Spleen (tissue), 11 donors: ENCODE results near the gene DCTN3. TPM values are rescaled to one million over a fixed set of nuclear protein-coding genes. Genes with fewer than 3 reads are reported as not detected.

ENCODE experiments used
- DNase-seq: peaks from one replicate; pipeline ENCODE4 v3.0.0-alpha.2; 2020
- H3K27ac ChIP-seq, 8 donors: fragments of 200-600 bp; sonication (generic) in 7 of 8; 1 replicate in 4 of 8; 2 replicates in 4 of 8; pipeline versions ENCODE4 v1.5.0 to v1.8.0; 2016 to 2021; ENCODE audit warnings: inconsistent platforms in 4 of 8, mild to moderate bottlenecking in 4 of 8, moderate library complexity in 1 of 8
- H3K27me3 ChIP-seq, 7 donors: fragments of 200-600 bp; sonication (generic) in 6 of 7; replicated peaks in 1 of 7; 1 replicate in 4 of 7; 2 replicates in 3 of 7; pipeline versions ENCODE4 v1.5.0 to v1.8.0; 2016 to 2021; ENCODE audit warnings: inconsistent platforms in 3 of 7, mild to moderate bottlenecking in 1 of 7
- H3K36me3 ChIP-seq, 6 donors: fragments of 200-600 bp; sonication (generic) in 5 of 6; 1 replicate in 4 of 6; 2 replicates in 2 of 6; pipeline versions ENCODE4 v1.5.0 to v1.8.0; 2016 to 2021; ENCODE audit warnings: inconsistent platforms in 2 of 6
- H3K4me1 ChIP-seq, 6 donors: fragments of 200-600 bp; sonication (generic) in 5 of 6; 1 replicate in 3 of 6; 2 replicates in 3 of 6; pipeline versions ENCODE4 v1.5.0 to v1.8.0; 2016 to 2021; ENCODE audit warnings: inconsistent platforms in 3 of 6
- H3K4me3 ChIP-seq, 8 donors: fragments of 200-600 bp; sonication (generic) in 7 of 8; 1 replicate in 4 of 8; 2 replicates in 4 of 8; pipeline versions ENCODE4 v1.5.0 to v1.8.0; 2016 to 2021; ENCODE audit warnings: inconsistent platforms in 4 of 8, mild to moderate bottlenecking in 4 of 8, moderate library complexity in 2 of 8
- H3K9me3 ChIP-seq, 8 donors: fragments of 200-600 bp; sonication (generic) in 7 of 8; 1 replicate in 4 of 8; 2 replicates in 4 of 8; pipeline versions ENCODE4 v1.5.0 to v1.8.0; 2016 to 2021; ENCODE audit warnings: inconsistent platforms in 4 of 8
- CTCF ChIP-seq, 11 experiments: fragments of 200-600 bp in 7 of 11; fragments of 450-650 bp in 4 of 11; sonication (generic) in 4 of 11; IDR thresholded peaks in 8 of 11; conservative IDR thresholded peaks in 3 of 11; 1 replicate in 7 of 11; 2 replicates in 4 of 11; pipeline versions ENCODE4 v1.4.0 to v1.8.0; 2016 to 2021; ENCODE audit warnings: antibody characterized with exemption in 11 of 11, inconsistent platforms in 4 of 11, mild to moderate bottlenecking in 1 of 11
- POLR2A ChIP-seq, 3 donors: fragments of 450-650 bp; IDR thresholded peaks; one replicate each; pipeline ENCODE4 v1.5.1; 2017; ENCODE audit warnings: antibody characterized with exemption in 3 of 3, mild to moderate bottlenecking in 1 of 3
- POLR2AphosphoS5 ChIP-seq, 3 donors: sonication (generic); formaldehyde crosslinking; IDR thresholded peaks; one replicate each; pipeline ENCODE4 v1.5.1; 2017; ENCODE audit warnings: antibody characterized with exemption in 3 of 3
- WGBS, 5 donors: extraction: QIAGEN DNeasy Blood & Tissue Kit in 3 of 5; methylation state at CpG; one replicate each; pipeline versions ENCODE4 v1.1.5 to v1.1.7; 2013 to 2018; 5-methylcytosine and 5-hydroxymethylcytosine counted together
- intact Hi-C: fragments of 100-400 bp; cut with DNase I; formaldehyde crosslinking; loops from one replicate; pipeline ENCODE4 v1.15.0; 2023; ENCODE audit warnings: low total_unique reads
- polyA plus RNA-seq, 3 donors: library from polyadenylated mRNA; stranded (reverse); fragments of 200-250 nt; gene quantifications; one replicate each; pipeline ENCODE4 v1.2.1, GENCODE V29; 2013
- total RNA-seq, 7 donors: library from RNA; depleted of rRNA in 3 of 7; stranded (reverse); fragments of >200 nt in 3 of 7; fragmentation: NEBNext Ultra II Directional in 4 of 7; extraction: Animal tissue kit (Norgen Biotek cat#: 25700) in 4 of 7; gene quantifications; one replicate each; pipeline versions ENCODE4 v1.1.0 to v1.2.1, GENCODE V29; 2016 to 2021
- donor health status: healthy with polysubstance abuse.
- donor health status: DM: no; HTN: no; CAD: no; lungs with moderate emphysema.
- donor health status: DM: no; HTN: no; CAD: no.
- donor health status: Bipolar disorder and iron deficiency.
- donor health status: healthy.
- donor health status: DM: no; HTN: no; CAD: no.
- donor health status: DM: yes; HTN: yes; CAD: no.

Gene DCTN3
- total and polyA plus RNA-seq, 10 donors = 43.8 to 79.8 (median 56.7) TPM

- H3K27me3 ChIP-seq = peaks cover 17 to 83% (median 76%) of the 10 kb centered on the region in 7 donors
- WGBS, 5 donors = 15 to 26% (median 21%) methylated on average over 26 to 39 of the region's 39 CpGs
- H3K4me1 ChIP-seq = peaks cover 3 to 56% (median 41%) of the 10 kb centered on the region in 6 donors
- DNase-seq = no peak
- H3K9me3 ChIP-seq = no peaks in the 10 kb centered on the region
- no peak overlapping the region for H3K4me3 ChIP-seq
- no peaks in the 10 kb centered on the region for H3K36me3 ChIP-seq
- H3K27ac ChIP-seq = no peak overlapping the region
- intact Hi-C loops = no loop called here
- TF ChIP-seq POLR2A (IDR thresholded peaks at IDR 0.05) (no peak), CTCF (IDR thresholded peaks at IDR 0.05 in 8 of 11, conservative IDR thresholded peaks at IDR 0.05 in 3 of 11) (no peak), POLR2AphosphoS5 (IDR thresholded peaks at IDR 0.05) (no peak)
Measured at GRCh38 chr9:34624475-34625185, 4.3 kb upstream of the DCTN3 start.

GRCh38 chr9:34623374-34624235 is 3.3 kb upstream of the DCTN3 start:
- Histone ChIP-seq H3K4me3 (peak overlapping the region in 2 of 8 donors; percentile 25 to 57), H3K27me3 (peaks cover 17 to 73% (median 65%) of the 10 kb centered on the region in 7 donors), H3K36me3 (peaks cover 0 to 3% (median 0%) of the 10 kb centered on the region in 6 donors), H3K27ac (no peak overlapping the region), H3K4me1 (peaks cover 5 to 56% (median 40%) of the 10 kb centered on the region in 6 donors), H3K9me3 (no peaks in the 10 kb centered on the region)
- TF ChIP-seq POLR2AphosphoS5 (IDR thresholded peaks at IDR 0.05) (peak in 1 of 3 donors; percentile 24), POLR2A (IDR thresholded peaks at IDR 0.05) (no peak), CTCF (IDR thresholded peaks at IDR 0.05 in 8 of 11, conservative IDR thresholded peaks at IDR 0.05 in 3 of 11) (no peak)
- 5 to 13% (median 9%) methylated on average over 18 to 63 of the region's 63 CpGs for WGBS, 5 donors
- intact Hi-C loops = no loop called here
- DNase-seq = peak; percentile 81

- intact Hi-C loops = no loop called here
- DNase-seq = no peak
- H3K4me3 ChIP-seq = no peak overlapping the region
- peaks cover 3 to 45% (median 36%) of the 10 kb centered on the region in 6 donors for H3K4me1 ChIP-seq
- H3K27ac ChIP-seq = no peak overlapping the region
- WGBS, 5 donors = 92 to 98% (median 97%) methylated on average over 2 of the region's 2 CpGs
- H3K9me3 ChIP-seq = no peaks in the 10 kb centered on the region
- no peaks in the 10 kb centered on the region for H3K27me3 ChIP-seq
- TF ChIP-seq CTCF (IDR thresholded peaks at IDR 0.05 in 8 of 11, conservative IDR thresholded peaks at IDR 0.05 in 3 of 11) (no peak), POLR2A (IDR thresholded peaks at IDR 0.05) (no peak), POLR2AphosphoS5 (IDR thresholded peaks at IDR 0.05) (no peak)
- peaks cover 7 to 56% (median 43%) of the 10 kb centered on the region in 6 donors for H3K36me3 ChIP-seq
Measured at GRCh38 chr9:34615132-34615531, 5.2 kb downstream of the DCTN3 start.
